K562 (cell line): Measurements from ENCODE around the gene TRIM38.

Source experiments
- CBFB ChIP-seq: sonication (generic); formaldehyde crosslinking; IDR thresholded peaks from 2 replicates; pipeline ENCODE4 v1.4.0; 2020; ENCODE audit warnings: mild to moderate bottlenecking, missing genetic modification reagents
- CTCF ChIP-seq, 3 experiments: IDR thresholded peaks in 2 of 3; conservative IDR thresholded peaks in 1 of 3; 2 replicates each; pipeline ENCODE4 v1.5.1; 2011 to 2012; ENCODE audit warnings: low read length in 3 of 3, mild to moderate bottlenecking in 3 of 3, control low read depth in 2 of 3, improper control_type of control experiment in 1 of 3, inconsistent platforms in 1 of 3, low read depth in 1 of 3, mixed read lengths in 1 of 3, moderate library complexity in 1 of 3; ENCODE audit not compliant: insufficient read depth in 2 of 3
- FOXK2 ChIP-seq, 2 experiments: fragments of 450-650 bp; IDR thresholded peaks in 1 of 2; conservative IDR thresholded peaks in 1 of 2; 2 replicates each; pipeline ENCODE4 v1.6.1; 2016; ENCODE audit warnings: low read depth in 2 of 2, mild to moderate bottlenecking in 1 of 2
- JUND ChIP-seq, 2 experiments: IDR thresholded peaks; 2 replicates in 1 of 2; 3 replicates in 1 of 2; pipeline ENCODE4 v1.6.1; 2011; ENCODE audit warnings: borderline replicate concordance in 2 of 2, low read depth in 2 of 2, low read length in 2 of 2, improper control_type of control experiment in 1 of 2, missing biosample characterization in 1 of 2, missing genetic modification characterization in 1 of 2, missing genetic modification reagents in 1 of 2
- KAT7 ChIP-seq: sonication (generic); formaldehyde crosslinking; IDR thresholded peaks from 2 replicates; pipeline ENCODE4 v1.8.0; 2022; ENCODE audit warnings: missing genetic modification reagents, mild to moderate bottlenecking, borderline replicate concordance
- KLF16 ChIP-seq: IDR thresholded peaks from 2 replicates; pipeline ENCODE4 v1.6.1; 2016; ENCODE audit warnings: antibody characterized with exemption
- MIER1 ChIP-seq: fragments of 450-650 bp; IDR thresholded peaks from 2 replicates; pipeline ENCODE4 v1.6.1; 2016; ENCODE audit warnings: antibody characterized with exemption, mild to moderate bottlenecking, low read depth
- NFIC ChIP-seq: fragments of 450-650 bp; IDR thresholded peaks from 2 replicates; pipeline ENCODE4 v1.6.1; 2017; ENCODE audit warnings: mild to moderate bottlenecking, inconsistent platforms
- NR2C2 ChIP-seq, 2 experiments: fragments of 200-800 bp in 1 of 2; sonication (Bioruptor generic) in 1 of 2; sonication (generic) in 1 of 2; formaldehyde crosslinking in 1 of 2; IDR thresholded peaks; 2 replicates each; pipeline versions ENCODE4 v1.6.1 to v1.8.0; 2016 to 2022; ENCODE audit warnings: mild to moderate bottlenecking in 1 of 2, missing compliant biosample characterization in 1 of 2, missing genetic modification characterization in 1 of 2, missing genetic modification reagents in 1 of 2
- RAD21 ChIP-seq, 2 experiments: fragments of 250-450 bp in 1 of 2; fragments of 450-650 bp in 1 of 2; sonication (Bioruptor Pico) in 1 of 2; formaldehyde crosslinking in 1 of 2; IDR thresholded peaks in 1 of 2; conservative IDR thresholded peaks in 1 of 2; 2 replicates each; pipeline versions ENCODE4 v1.4.0 to v1.8.0; 2020 to 2022; ENCODE audit warnings: mild to moderate bottlenecking in 2 of 2, moderate library complexity in 1 of 2
- SAFB ChIP-seq: fragments of 200-400 bp; formaldehyde crosslinking; IDR thresholded peaks from 2 replicates; pipeline ENCODE4 v1.6.1; 2017; ENCODE audit warnings: low read depth, low read length, borderline replicate concordance
- SAP30 ChIP-seq: fragments of 200-600 bp; sonication (generic); IDR thresholded peaks from 2 replicates; pipeline ENCODE4 v1.6.1; 2012; ENCODE audit warnings: borderline replicate concordance, low read depth, mild to moderate bottlenecking, moderate library complexity, low read length, control low read depth, inconsistent platforms; ENCODE audit not compliant: insufficient read depth, poor library complexity, severe bottlenecking
- ZBTB40 ChIP-seq, 2 experiments: fragments of 450-650 bp in 1 of 2; sonication (generic) in 1 of 2; formaldehyde crosslinking in 1 of 2; IDR thresholded peaks; 2 replicates each; pipeline versions ENCODE4 v1.7.1 to v1.9.0; 2016 to 2022; ENCODE audit warnings: inconsistent platforms in 1 of 2, mild to moderate bottlenecking in 1 of 2, missing genetic modification reagents in 1 of 2
- ZNF12 ChIP-seq: sonication (generic); formaldehyde crosslinking; IDR thresholded peaks from 2 replicates; pipeline ENCODE4 v1.4.0; 2020; ENCODE audit warnings: mild to moderate bottlenecking, missing genetic modification reagents

- no peak for TF ChIP-seq KAT7 (CRISPR knock-in tag)
- no peak for TF ChIP-seq CTCF (IDR thresholded peaks at IDR 0.05 in 2 of 3, conservative IDR thresholded peaks at IDR 0.05 in 1 of 3; ENCODE audit: insufficient read depth in 2 of 3, low read depth in 1 of 3, low read length in 3 of 3)
- no peak for TF ChIP-seq ZNF12
- 0 out of 2 replicates have a peak, but pooled peaks have one; percentile 10 for TF ChIP-seq JUND (IDR thresholded peaks at IDR 0.05; ENCODE audit: borderline replicate concordance, low read depth, low read length)
- TF ChIP-seq JUND (tag; IDR thresholded peaks at IDR 0.05; ENCODE audit: borderline replicate concordance, low read depth, low read length), result no peak
- TF ChIP-seq MIER1, result no peak
- no peak for TF ChIP-seq KLF16
- no peak for TF ChIP-seq ZBTB40 (IDR thresholded peaks at IDR 0.05)
- TF ChIP-seq ZBTB40 (CRISPR knock-in tag; IDR thresholded peaks at IDR 0.05), result no peak
- TF ChIP-seq NFIC, result no peak
- no peak for TF ChIP-seq RAD21 (CRISPR knock-in tag; conservative IDR thresholded peaks at IDR 0.05 in 1 of 2, IDR thresholded peaks at IDR 0.05 in 1 of 2)
- TF ChIP-seq NR2C2 (CRISPR knock-in tag; IDR thresholded peaks at IDR 0.05), result no peak
- no peak for TF ChIP-seq NR2C2 (tag; IDR thresholded peaks at IDR 0.05)
- no peak for TF ChIP-seq SAFB
- no peak for TF ChIP-seq FOXK2 (conservative IDR thresholded peaks at IDR 0.05 in 1 of 2, IDR thresholded peaks at IDR 0.05 in 1 of 2; ENCODE audit: low read depth in 2 of 2)
- no peak for TF ChIP-seq CBFB (CRISPR knock-in tag)
- no peak for TF ChIP-seq SAP30
These were observed 43.7 kb downstream of the TRIM38 start for GRCh38 chr6:26006086-26006939.
